ENCODE data around the gene EHD1.

DNA sequence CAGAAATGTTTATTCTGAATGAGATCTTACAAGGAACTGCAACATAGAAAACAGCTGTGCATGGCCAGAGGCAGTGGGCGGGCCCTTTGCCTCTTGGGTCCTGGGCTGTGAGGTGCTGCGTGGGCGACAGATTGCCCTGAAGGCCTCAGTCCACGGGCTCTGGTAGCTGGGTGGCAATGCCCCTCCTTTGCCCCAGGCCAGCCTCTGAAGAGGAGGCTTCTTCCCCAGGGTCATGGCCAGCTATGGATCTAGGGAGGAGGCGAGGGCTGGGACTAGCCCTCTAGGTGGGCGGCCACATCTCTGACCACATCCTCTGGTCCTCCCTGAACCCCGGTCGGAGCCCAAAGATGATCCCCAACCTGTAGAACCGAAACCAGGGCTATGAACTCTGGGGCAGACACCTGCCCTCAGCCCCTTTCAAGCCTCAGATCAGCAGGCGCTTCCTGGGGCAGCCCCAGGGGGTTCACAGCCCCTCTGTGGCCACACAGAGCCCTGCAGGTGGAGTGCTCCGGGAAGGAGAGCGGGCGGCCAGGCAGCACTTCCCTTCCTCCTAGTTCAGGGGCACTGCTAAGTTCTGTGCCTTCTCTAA is 27.3 kb downstream of the EHD1 start:
- TF ChIP-seq CBX1 (IDR thresholded peaks at IDR 0.05; ENCODE audit: low read depth) (no peak), TAF1 (IDR thresholded peaks at IDR 0.05; ENCODE audit: control insufficient read depth, extremely low read depth, insufficient read depth, low read length, severe bottlenecking) (no peak), ZNF23 (CRISPR knock-in tag; IDR thresholded peaks at IDR 0.05) (no peak), RCOR1 (IDR thresholded peaks at IDR 0.05; ENCODE audit: borderline replicate concordance in 1 of 2, low read depth in 2 of 2, low read length in 2 of 2) (no peak), ESRRA (IDR thresholded peaks at IDR 0.05; ENCODE audit: borderline replicate concordance, low read depth) (no peak), MXD1 (CRISPR knock-in tag; IDR thresholded peaks at IDR 0.05; ENCODE audit: borderline replicate concordance, poor library complexity, severe bottlenecking) (no peak), POLR2AphosphoS5 (IDR thresholded peaks at IDR 0.05; ENCODE audit: control insufficient read depth, insufficient read depth, low read depth, low read length) (no peak)
- TF ChIP-seq, protein P1, sequence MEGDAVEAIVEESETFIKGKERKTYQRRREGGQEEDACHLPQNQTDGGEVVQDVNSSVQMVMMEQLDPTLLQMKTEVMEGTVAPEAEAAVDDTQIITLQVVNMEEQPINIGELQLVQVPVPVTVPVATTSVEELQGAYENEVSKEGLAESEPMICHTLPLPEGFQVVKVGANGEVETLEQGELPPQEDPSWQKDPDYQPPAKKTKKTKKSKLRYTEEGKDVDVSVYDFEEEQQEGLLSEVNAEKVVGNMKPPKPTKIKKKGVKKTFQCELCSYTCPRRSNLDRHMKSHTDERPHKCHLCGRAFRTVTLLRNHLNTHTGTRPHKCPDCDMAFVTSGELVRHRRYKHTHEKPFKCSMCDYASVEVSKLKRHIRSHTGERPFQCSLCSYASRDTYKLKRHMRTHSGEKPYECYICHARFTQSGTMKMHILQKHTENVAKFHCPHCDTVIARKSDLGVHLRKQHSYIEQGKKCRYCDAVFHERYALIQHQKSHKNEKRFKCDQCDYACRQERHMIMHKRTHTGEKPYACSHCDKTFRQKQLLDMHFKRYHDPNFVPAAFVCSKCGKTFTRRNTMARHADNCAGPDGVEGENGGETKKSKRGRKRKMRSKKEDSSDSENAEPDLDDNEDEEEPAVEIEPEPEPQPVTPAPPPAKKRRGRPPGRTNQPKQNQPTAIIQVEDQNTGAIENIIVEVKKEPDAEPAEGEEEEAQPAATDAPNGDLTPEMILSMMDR (IDR thresholded peaks at IDR 0.05 in 2 of 3, conservative IDR thresholded peaks at IDR 0.05 in 1 of 3; ENCODE audit: insufficient read depth in 2 of 3, low read depth in 1 of 3, low read length in 3 of 3): no peak

All from K562 (cell line).